Common myeloid progenitor, CD34-positive (primary cell): ENCODE data around the gene IFFO2.
"Not testable (repeated sequence)": the region's sequence is repeated elsewhere in the genome, so short reads cannot be mapped to it uniquely, and the experiment has no call there.

Experiments used
- CTCF ChIA-PET: fragments of 350-600 bp; sonication (Branson Sonifier 250); formaldehyde crosslinking; loops from one replicate; lab custom pipeline; 2021; ENCODE audit warnings: antibody characterized with exemption; lab: Charles Lee
- POLR2A ChIA-PET: fragments of 350-600 bp; sonication (Branson Sonifier 250); formaldehyde crosslinking; loops from one replicate; lab custom pipeline; 2021; ENCODE audit warnings: antibody characterized with exemption; lab: Charles Lee
- DNase-seq, 3 donors: peaks; one replicate each; pipeline versions ENCODE4 v3.0.0 to v3.0.0-alpha.2; 2013
- H3K27ac ChIP-seq, 2 experiments: 1 replicate in 1 of 2; 2 replicates in 1 of 2; pipeline ENCODE4 v1.7.0; 2013; ENCODE audit warnings: inconsistent platforms in 2 of 2, low read length in 2 of 2, mild to moderate bottlenecking in 2 of 2, low read depth in 1 of 2, moderate library complexity in 1 of 2; ENCODE audit not compliant: severe bottlenecking in 2 of 2, insufficient read depth in 1 of 2, poor library complexity in 1 of 2
- H3K27me3 ChIP-seq, 5 experiments: replicated peaks in 2 of 5; 1 replicate in 3 of 5; 2 replicates in 2 of 5; pipeline versions ENCODE4 v1.6.1 to v1.7.0; 2013; ENCODE audit warnings: low read length in 4 of 5, mild to moderate bottlenecking in 2 of 5, moderate library complexity in 2 of 5, inconsistent platforms in 1 of 5; ENCODE audit not compliant: insufficient read depth in 5 of 5, control insufficient read depth in 4 of 5
- H3K36me3 ChIP-seq, 4 experiments: 1 replicate in 2 of 4; 2 replicates in 2 of 4; pipeline versions ENCODE4 v1.6.1 to v1.7.0; 2013; ENCODE audit warnings: low read length in 3 of 4, control low read depth in 1 of 4, mild to moderate bottlenecking in 1 of 4; ENCODE audit not compliant: control insufficient read depth in 4 of 4, insufficient read depth in 4 of 4
- H3K4me1 ChIP-seq, 4 experiments: 1 replicate in 3 of 4; 2 replicates in 1 of 4; pipeline versions ENCODE4 v1.6.1 to v1.7.1; 2013; ENCODE audit warnings: low read length in 3 of 4, mild to moderate bottlenecking in 3 of 4, control low read depth in 1 of 4, inconsistent platforms in 1 of 4, moderate library complexity in 1 of 4; ENCODE audit not compliant: control insufficient read depth in 4 of 4, insufficient read depth in 4 of 4; ENCODE audit errors: control extremely low read depth in 1 of 4
- H3K4me3 ChIP-seq, 7 experiments: 1 replicate in 4 of 7; 2 replicates in 3 of 7; pipeline versions ENCODE4 v1.5.1 to v1.7.0; 2013; ENCODE audit warnings: mild to moderate bottlenecking in 7 of 7, low read length in 6 of 7, moderate library complexity in 6 of 7, inconsistent platforms in 2 of 7, low read depth in 2 of 7, control low read depth in 1 of 7; ENCODE audit not compliant: insufficient read depth in 4 of 7, control insufficient read depth in 1 of 7; ENCODE audit errors: extremely low read depth in 1 of 7
- H3K9me3 ChIP-seq, 5 experiments: 1 replicate in 4 of 5; 2 replicates in 1 of 5; pipeline versions ENCODE4 v1.6.1 to v1.7.1; 2013; ENCODE audit warnings: low read length in 4 of 5, mild to moderate bottlenecking in 2 of 5, inconsistent platforms in 1 of 5, low read depth in 1 of 5, moderate library complexity in 1 of 5; ENCODE audit not compliant: control insufficient read depth in 4 of 5, insufficient read depth in 2 of 5; ENCODE audit errors: control extremely low read depth in 1 of 5
- WGBS: methylation state at CpG from one replicate; pipeline ENCODE4 v1.1.5; 2013; ENCODE audit not compliant: insufficient coverage; 5-methylcytosine and 5-hydroxymethylcytosine counted together

Gene IFFO2

GRCh38 chr1:18891858-18892257 lies 64.6 kb downstream of the IFFO2 start:
- CTCF ChIA-PET: interaction anchor here (1.1 kb wide), 1 partner anchor 82 kb away, joined by 3 read pairs; no protein-coding TSS in a partner anchor
- 97% methylated on average over 7 of the region's 7 CpGs for WGBS
- POLR2A ChIA-PET, H3K36me3 ChIP-seq, H3K27ac ChIP-seq, H3K27me3 ChIP-seq, H3K9me3 ChIP-seq, H3K4me1 ChIP-seq, DNase-seq, H3K4me3 ChIP-seq: not testable (repeated sequence)

- DNase-seq: no peak
- Histone ChIP-seq H3K27ac (no peak overlapping the region), H3K9me3 (no peaks in the 10 kb centered on the region), H3K27me3 (no peaks in the 10 kb centered on the region), H3K4me1 (no peaks in the 10 kb centered on the region), H3K36me3 (peaks cover 0 to 10% (median 0%) of the 10 kb centered on the region in 4 experiments), H3K4me3 (no peak overlapping the region)
- 75% methylated on average over 7 of the region's 7 CpGs for WGBS
- CTCF ChIA-PET: interaction anchor here (1.1 to 1.3 kb wide), 2 partner anchors 75 to 82 kb away, joined by 3 read pairs; no protein-coding TSS in a partner anchor
- POLR2A ChIA-PET: interaction anchor here (0.6 kb wide), 1 partner anchor 204 kb away, joined by 3 read pairs; no protein-coding TSS in a partner anchor
Measured at GRCh38 chr1:18891426-18891780, 65.1 kb downstream of the IFFO2 start.

DNA sequence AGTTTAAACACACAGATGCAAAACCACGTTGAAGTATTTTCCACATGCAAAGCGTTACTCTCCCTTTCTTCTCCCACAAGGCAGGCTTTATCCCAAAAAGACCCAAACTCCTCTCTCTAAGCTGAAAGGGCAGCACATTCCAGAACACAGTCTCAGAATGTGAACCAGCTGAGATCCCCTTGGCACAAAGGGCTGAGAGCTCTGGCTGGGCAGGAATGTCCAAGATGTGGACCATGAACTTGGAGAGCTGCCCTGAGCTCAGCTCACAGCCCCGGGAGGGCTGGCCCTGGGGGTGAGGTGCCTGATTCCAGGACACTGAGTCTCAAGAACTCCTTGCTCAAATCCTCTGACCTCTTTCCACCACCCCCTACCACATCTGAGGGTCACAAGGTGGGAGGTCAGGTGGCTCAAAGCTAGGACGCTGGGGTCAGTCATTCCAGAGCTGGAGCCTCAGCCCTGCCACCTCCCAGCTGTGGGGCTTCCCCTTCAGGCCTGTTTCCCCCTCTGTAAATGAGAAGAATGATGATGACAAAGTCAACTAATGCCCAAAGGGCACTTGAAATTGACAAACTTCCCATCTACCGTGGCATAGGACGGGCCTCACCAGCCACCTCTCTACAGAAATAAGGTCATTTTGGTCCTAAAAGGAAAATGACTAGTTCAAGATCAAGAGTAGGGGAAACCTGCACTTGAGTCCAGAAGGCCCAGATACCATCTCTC lies 65.6 kb downstream of the IFFO2 start:
- DNase-seq: no peak
- no peaks in the 10 kb centered on the region for H3K9me3 ChIP-seq
- no peaks in the 10 kb centered on the region for H3K4me1 ChIP-seq
- H3K36me3 ChIP-seq: peaks cover 0 to 12% (median 0%) of the 10 kb centered on the region in 4 experiments
- no peaks in the 10 kb centered on the region for H3K27me3 ChIP-seq
- CTCF ChIA-PET: interaction anchor here (1.1 to 1.3 kb wide), 3 partner anchors 22 to 83 kb away, joined by 3 to 4 read pairs (median 3); no protein-coding TSS in a partner anchor
- no peak overlapping the region for H3K4me3 ChIP-seq
- POLR2A ChIA-PET: interaction anchor here (0.6 kb wide), 1 partner anchor 205 kb away, joined by 3 read pairs; no protein-coding TSS in a partner anchor
- H3K27ac ChIP-seq: no peak overlapping the region
- 91% methylated on average over 6 of the region's 6 CpGs for WGBS

DNA sequence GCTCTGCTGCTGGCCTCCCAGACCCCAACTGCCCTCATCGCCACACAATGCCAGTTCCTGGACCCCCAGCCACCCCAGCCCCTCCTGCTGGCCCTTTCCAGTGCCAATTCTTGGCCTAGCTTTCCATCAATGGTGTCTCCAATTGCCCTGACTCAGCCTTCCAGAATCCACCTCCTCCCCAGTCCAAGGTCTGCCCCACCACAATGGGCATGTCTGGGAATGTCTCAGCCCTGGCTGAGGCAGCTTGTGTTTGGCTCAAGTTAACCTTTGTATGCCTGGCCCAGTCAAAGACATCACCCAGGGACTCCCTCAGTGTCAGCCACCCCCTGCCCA lies 70.5 kb downstream of the IFFO2 start:
- Histone ChIP-seq H3K27me3 (no peaks in the 10 kb centered on the region), H3K36me3 (peaks cover 0 to 21% (median 10%) of the 10 kb centered on the region in 4 experiments), H3K4me1 (no peaks in the 10 kb centered on the region), H3K9me3 (no peaks in the 10 kb centered on the region), H3K4me3 (no peak overlapping the region), H3K27ac (no peak overlapping the region)
- DNase-seq: no peak
- 100% methylated on average over 1 of the region's 1 CpG for WGBS
- CTCF ChIA-PET: interaction anchor here (3.1 to 6.6 kb wide), 5 partner anchors 12 to 86 kb away, joined by 7 to 45 read pairs (median 21); no protein-coding TSS in a partner anchor
- POLR2A ChIA-PET: no interaction called here

DNA sequence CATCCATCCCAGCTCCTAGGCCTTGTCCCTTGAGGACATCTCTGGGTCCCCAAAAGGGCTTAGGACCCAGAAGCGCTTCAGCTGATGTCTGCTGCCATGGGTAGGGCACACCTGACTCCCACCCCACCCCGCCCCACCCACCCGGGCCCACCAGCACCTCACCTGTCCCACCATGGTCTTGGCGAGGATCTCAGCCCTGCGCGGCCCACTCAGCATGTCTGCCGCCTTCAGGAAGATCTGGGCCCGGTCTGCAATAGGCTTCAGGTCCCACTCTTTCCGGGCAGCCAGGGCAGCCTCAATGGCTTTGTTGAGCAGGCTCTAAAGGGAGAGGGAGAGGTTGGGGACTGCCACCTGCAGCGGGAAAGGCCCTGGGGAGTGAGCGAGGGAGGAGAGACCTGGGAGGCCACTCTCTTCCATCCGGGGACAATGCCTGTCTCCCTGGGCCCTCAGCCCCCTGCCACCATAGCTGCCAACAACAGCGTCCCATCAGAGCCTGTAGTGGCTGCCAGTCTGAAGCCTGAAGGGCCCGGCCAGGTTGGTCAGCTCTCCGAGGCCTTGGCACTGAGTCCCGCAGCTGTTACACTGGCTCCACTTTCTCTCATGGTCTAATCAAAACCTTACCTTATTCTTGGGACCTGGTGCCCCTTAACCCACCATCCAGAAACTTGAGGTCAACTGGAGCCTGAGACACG lies 71.0 kb downstream of the IFFO2 start:
- Histone ChIP-seq H3K9me3 (no peaks in the 10 kb centered on the region), H3K36me3 (peaks cover 0 to 21% (median 10%) of the 10 kb centered on the region in 4 experiments), H3K4me1 (no peaks in the 10 kb centered on the region), H3K27ac (no peak overlapping the region), H3K4me3 (no peak overlapping the region), H3K27me3 (no peaks in the 10 kb centered on the region)
- 99% methylated on average over 14 of the region's 17 CpGs for WGBS
- POLR2A ChIA-PET: interaction anchor here (1.3 kb wide), 1 partner anchor 27 kb away, joined by 4 read pairs; no protein-coding TSS in a partner anchor
- DNase-seq: no peak
- CTCF ChIA-PET: interaction anchor here (0.9 to 6.6 kb wide), 14 partner anchors 11 to 288 kb away, joined by 3 to 45 read pairs (median 6); no protein-coding TSS in a partner anchor

GRCh38 chr1:18884727-18885126 lies 71.7 kb downstream of the IFFO2 start:
- Histone ChIP-seq H3K27ac (no peak overlapping the region), H3K4me1 (no peaks in the 10 kb centered on the region), H3K4me3 (no peak overlapping the region), H3K36me3 (peaks cover 0 to 21% (median 10%) of the 10 kb centered on the region in 4 experiments), H3K9me3 (no peaks in the 10 kb centered on the region), H3K27me3 (no peaks in the 10 kb centered on the region)
- POLR2A ChIA-PET: interaction anchor here (1.0 to 1.3 kb wide), 2 partner anchors 15 to 28 kb away, joined by 3 to 4 read pairs; no protein-coding TSS in a partner anchor
- WGBS: 93% methylated on average over 6 of the region's 6 CpGs
- CTCF ChIA-PET: interaction anchor here (0.9 to 6.6 kb wide), 25 partner anchors 9 to 287 kb away, joined by 3 to 45 read pairs (median 5); no protein-coding TSS in a partner anchor
- no peak for DNase-seq
